HG03196 (cell line): ENCODE results near the gene ADGRV1.
"Not testable (repeated sequence)": the region's sequence is repeated elsewhere in the genome, so short reads cannot be mapped to it uniquely, and the experiment has no call there.

Source experiments
- ATAC-seq: cut with Tn5 transposase; IDR thresholded peaks from one replicate; pipeline ENCODE4 v1.9.1; 2021; ENCODE audit not compliant: unreplicated experiment

Gene ADGRV1

DNA sequence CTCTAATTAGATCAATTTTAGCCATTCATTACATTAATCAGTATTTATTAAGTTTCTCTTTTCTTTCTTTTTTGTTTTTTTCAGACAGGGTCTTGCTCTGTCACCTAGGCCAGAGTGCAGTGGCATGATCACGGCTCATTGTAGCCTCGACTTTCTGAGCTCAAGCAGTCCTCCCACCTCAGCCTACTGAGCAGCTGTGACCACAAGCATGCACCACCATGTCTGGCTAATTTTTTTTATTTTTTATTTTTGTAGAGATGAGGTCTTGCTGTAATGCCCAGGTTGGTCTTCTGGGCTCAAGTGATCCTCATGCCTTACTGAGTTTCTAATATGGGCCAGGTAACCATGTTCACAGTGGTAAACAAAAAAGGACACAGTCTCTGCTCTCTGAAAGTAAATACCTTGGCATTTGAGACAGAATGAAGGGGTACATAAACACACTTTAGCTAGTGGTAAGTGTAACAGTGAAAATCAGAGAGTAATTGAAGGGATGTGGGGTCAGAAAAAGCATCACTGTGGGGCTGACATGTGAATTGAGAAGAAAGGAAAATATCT is 336.3 kb downstream of the ADGRV1 start:
- no peak for ATAC-seq

DNA sequence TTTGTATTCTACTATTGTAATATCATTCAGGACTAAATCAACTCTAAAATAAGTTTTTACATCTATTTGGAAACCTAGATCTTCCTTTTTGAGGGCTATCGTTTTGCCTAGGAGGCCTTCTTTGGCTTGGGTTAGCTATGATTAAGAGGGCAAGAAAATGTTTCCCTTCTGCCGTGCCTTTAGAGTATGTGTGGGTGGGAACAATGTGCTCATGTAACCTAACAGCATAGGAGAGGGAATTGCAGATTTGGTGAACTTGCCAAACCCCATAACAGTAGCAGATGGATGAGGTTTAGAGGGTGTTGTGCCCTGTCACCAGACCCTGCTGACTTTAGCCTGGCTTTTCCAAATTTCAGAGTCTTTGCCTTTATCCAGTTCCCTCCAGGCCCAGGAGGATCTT is 339.0 kb downstream of the ADGRV1 start:
- no peak for ATAC-seq

DNA sequence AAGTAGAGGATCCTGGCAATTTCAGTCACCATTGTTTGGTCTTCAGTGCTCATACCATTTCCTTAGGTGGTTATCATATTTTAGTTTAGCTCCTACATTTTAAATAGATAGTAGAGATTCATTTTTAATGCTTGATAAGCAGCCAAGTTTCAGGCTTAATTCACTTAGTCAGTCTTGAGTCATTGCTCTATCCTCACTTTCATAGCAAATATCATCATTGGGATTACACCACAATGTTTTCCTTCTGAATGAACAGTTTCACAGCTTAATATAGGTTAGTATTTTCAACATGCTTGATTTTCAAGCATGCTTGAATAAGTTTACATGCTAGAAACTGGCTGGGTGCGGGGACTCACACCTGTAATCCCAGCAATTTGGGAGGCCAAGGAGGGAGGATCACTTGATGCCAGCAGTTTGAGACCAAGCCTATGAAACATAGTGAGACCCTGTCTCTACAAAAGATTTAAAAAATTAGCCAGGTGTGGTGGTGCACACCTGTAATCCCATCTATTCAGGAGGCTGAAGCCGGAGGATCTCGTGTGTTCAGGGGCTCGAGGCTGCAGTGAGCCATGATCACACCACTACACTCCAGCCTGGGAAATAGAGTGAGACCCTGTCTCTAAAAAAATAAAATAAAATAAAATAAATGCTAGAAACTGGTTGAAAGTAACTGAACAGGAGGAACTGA is 339.9 kb downstream of the ADGRV1 start:
- no peak for ATAC-seq

DNA sequence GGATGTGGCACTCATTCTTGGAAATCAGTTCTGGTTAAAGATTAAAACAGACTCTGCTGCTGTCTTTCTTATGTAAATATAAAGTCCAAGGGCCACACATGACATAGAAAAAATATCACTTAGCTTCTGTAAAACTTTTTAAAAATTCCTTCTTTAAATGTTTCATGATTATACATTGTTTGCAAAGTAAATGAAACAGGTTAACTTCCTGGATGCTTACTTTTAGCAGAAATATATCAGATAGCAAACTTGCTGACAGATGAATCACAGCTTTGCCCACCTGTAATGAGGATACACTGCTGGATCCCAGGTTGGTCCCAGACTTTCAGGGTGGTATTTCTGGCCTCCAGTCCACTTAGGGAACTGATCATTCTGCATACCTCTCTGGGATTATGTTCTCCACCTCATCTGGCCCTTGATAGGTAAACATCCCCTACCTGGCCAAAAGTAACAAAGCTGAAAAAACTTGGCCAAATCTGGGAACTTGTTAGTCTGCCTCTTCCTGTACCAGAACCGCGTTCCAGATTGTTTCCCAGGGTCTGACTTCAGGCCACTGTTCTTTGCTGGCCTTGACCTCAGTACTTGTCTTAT is 340.5 kb downstream of the ADGRV1 start:
- ATAC-seq, result no peak

DNA sequence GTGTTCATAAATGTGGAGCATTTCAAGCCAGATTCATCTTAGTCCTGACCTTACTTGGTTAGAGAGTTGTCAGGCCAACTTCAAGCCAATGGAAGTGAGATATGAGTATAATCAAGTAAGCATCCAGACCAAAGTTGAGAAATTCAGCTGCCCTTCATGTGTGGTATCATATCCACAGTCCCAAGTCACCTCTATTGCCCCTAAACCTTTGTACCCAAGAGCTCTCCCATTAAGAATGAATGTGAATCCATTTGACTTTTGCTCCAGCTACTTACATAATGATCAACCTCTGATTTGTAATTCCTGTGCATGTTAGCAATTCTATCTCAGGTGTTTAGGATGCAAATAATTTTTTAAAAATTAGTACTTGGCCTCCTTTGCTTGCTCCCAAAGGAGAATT is 342.7 kb downstream of the ADGRV1 start:
- no peak for ATAC-seq

DNA sequence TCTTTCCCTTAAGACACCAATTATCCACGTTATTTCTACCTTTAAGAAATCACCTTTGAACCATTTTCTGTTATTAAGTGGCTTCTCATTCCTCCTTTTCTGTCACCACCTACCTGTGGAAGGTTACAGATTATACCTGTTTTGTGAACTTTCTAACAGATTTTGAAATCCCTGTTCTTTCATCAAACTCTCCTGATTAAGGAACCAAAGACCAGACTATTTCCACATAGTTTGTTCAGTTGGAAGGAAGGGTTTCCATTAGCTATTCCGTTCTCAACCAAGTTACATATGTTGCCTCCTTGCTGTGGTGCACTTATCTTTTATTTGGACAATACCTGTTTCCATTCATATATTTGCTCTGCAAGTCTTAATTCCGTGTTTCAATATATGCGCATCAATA is 343.6 kb downstream of the ADGRV1 start:
- no peak for ATAC-seq

DNA sequence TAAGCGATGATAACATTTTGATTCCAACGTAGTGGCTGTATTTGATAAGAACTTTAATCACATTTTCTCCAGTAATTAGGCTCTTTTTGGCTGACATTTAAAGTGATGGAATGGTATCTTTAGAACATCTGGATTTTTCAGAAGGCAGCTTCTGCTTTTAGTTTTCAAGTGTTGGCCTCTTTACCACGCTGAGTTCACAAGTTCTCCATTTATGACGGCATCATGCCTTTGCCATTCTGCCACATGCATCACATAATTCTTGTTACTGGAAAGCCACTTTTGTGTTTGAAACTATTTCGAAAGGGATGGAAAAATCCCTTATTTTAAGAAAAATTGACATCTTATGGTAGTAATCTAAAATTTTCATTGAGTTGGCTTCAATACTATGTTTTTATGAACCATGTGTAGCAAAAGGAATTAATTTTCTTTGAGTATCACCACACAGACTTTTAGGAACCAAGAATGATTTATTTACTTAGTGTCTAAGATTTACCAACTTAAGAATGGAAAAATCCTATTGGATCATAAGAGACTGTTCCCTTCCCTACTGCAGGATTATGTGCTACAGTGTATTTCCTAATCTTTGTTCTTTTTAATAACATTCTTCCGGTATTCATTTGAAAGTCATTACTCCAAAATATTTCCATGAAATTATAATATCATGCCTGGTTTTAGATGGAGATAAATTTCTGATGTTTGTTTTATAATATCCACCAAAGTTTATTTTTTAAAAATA is 344.2 kb downstream of the ADGRV1 start:
- no peak for ATAC-seq

DNA sequence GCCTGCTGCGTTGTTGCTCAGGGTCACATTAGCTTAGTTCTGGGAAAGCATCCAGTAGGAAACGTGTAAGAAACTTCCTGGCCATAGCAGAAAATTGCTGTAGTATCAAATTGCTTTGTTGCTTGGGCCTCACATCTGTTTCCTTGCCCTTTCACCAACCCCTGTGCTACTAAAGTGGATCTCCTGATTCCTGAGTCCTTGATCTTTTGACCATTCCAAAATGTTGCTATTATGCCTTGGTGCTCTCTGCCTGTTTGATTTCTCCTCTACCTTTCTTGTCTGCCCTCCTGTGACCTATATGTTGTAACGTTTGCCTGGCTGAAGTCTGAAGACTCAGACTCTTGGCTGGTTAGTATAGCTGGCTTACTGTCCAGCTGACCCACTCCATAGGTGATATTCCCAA is 350.5 kb downstream of the ADGRV1 start:
- no peak for ATAC-seq

DNA sequence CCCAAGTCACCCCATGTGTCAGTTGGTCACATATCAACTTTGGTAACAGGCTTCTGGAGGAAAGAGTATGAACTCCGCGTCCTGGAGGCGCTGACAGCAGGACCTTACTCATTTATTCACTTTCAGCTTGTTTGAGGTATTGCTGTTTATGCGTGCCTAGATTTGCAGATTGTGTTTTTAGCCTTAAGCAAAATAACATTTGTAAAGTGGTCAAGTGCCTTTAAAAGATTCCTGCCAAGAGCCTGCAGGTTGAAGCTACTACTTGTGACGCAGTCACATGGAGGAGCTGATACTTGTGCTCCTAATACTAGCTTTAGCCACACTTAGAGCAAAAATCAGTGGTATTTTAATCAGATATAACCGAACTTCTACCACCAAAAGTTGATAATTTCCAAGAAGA is 351.3 kb downstream of the ADGRV1 start:
- no peak for ATAC-seq

DNA sequence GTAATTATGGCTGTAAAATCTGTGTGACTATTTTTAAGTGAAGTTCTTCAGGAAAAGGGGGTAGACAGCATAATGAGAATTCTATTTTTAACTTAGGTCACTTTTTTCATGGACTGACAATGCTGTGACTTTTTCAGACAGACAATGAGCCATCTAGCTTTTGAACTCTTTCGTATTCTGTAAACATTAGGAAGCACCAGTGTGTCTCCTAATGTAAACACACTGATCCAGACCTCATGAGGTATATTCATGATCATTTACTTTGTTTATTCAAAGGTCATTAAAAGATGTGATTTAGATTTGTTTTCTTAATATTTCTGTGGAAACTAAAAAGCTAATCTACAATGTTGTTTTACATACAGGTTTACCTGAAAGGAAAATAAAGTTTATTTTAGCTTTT is 352.6 kb downstream of the ADGRV1 start:
- ATAC-seq, result no peak

DNA sequence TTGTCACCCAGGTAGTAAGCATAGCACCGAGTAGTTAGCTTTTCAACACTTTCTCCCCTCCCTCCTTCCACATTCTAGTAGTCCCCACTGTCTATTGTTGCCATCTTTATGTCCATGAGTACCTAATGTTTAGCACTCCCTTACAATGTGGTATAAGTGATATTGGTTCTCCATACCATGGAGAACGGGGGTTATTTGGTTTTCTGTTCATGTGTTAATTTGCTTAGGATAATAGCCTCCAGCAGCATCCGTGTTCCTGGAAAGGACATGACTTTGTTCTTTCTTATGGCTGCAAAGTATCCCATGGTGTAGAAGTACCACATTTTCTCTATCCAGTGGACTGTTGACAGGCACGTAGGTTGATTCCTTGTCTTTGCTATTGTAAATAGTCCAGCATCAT is 353.9 kb downstream of the ADGRV1 start:
- no peak for ATAC-seq

DNA sequence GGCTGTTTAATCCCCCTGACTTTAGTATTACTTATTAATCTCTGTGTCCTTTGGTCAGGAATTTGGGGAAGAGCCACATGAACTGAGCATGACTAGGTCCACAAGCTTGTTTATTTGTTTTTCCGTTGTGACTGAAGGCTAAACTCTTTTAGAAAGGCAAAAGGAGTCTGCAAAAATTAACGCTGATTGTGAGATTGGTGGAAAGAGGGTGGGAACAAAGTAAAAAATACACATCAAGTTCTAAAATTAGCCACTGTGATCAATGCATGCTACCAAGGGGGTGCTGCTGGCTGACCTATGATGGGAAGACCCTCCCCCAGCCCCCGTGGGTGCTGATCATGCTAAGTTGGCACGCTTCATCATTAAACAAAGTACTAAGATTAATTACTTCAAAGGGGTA is 356.8 kb downstream of the ADGRV1 start:
- no peak for ATAC-seq

DNA sequence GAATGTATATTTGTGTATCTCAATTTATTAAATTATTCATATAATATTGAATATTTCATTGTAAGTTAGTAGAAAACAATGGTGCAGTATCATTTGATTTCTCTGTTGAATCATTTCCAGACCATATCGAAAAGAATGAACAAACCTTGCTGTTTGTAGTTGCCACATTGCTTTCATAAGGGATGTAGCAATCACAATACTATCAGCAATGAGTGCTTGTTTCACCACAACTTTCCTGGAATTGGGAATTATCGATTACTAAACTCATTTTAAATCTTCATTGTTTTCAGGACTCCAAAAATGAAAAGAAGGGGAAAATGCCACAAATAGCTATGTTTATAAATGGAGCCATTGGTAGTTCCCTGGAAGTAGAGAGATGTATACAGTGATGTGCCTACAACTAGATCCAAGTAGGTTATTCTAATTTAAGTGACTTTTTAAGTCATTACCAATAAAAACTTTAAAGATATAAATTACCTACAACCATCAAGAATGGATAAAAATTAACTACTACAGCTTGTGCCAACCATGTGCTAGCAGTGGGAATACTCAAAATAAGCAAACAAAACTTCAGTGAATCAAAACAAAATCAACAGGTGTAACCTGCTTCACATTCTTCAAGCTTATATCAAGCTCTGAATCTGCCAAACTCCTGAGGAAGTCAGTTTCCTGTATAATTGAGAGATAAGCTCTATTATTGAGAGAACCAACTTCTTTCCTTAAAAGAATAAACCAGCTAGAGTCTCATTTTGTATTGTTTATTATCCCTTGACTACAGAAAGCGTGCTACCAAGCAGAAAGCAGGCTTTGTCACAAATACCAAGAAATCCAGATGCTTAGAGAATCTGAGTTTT is 358.6 kb downstream of the ADGRV1 start:
- ATAC-seq, result no peak

DNA sequence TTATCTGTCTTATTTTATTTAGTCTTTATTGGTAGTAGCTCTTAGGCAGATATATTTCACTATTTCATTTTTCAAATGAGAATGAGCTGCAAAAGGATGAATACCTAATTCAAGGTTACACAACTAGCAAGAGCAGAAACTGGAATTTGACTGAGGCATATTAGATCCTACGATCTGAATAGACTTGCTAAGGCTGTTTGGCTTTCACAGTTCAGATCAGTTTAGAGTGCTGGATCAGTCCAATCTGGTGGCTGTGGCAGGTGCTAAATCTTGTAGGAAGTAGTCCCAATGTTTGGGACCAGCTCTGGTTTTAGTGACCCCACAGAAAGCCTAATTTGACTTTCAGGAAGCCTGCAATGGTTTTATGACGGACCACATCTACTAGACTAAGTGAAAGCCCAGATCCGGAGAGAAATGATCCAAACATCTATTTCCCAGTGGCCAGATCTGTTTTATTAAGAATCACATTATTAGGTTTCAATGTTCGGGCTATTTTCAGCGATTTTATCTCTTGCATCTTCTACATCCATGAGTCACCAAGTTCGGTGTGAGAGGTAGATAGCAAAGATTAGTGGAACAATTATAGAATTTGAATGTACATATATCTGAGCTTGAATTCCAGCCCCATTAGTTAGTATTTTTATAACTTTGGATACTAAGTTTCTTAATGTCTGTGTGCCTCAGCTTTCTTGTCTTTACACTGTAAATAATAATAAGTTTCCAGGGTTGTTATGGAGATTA is 359.5 kb downstream of the ADGRV1 start:
- no peak for ATAC-seq

DNA sequence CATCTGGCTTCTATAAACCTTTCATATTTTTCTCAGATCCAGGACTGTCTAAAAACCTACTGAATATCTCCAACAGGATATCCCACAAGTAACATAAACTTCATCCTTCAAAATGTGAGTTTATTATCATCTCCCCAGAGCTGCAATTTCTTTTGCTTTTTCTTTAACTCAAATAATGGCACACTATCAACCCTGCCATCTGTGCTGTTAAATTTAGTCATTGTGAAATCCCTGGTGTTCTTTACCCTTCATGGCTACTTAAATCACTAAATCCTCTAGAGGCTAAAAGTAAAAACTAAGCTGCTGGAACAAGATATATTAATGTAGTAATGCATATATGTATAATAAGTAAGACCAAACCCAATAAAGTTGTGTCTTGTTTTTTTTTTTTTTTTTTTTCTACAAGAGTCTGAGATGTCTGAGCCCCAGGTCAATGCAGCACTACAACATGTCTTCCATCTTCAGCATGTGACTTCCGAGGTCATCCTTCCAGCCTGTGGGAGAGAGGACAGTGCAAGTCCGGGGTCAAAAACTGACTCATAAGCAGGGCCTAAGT is 362.9 kb downstream of the ADGRV1 start:
- no peak for ATAC-seq

DNA sequence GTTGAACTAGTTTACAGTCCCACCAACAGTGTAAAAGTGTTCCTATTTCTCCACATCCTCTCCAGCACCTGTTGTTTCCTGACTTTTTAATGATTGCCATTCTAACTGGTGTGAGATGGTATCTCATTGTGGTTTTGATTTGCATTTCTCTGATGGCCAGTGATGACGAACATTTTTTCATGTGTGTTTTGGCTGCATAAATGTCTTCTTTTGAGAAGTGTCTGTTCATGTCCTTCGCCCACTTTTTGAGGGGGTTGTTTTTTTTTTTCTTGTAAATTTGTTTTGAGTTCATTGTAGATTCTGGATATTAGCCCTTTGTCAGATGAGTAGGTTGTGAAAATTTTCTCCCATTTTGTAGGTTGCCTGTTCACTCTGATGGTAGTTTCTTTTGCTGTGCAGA is 365.6 kb downstream of the ADGRV1 start:
- ATAC-seq, result not testable (repeated sequence)

DNA sequence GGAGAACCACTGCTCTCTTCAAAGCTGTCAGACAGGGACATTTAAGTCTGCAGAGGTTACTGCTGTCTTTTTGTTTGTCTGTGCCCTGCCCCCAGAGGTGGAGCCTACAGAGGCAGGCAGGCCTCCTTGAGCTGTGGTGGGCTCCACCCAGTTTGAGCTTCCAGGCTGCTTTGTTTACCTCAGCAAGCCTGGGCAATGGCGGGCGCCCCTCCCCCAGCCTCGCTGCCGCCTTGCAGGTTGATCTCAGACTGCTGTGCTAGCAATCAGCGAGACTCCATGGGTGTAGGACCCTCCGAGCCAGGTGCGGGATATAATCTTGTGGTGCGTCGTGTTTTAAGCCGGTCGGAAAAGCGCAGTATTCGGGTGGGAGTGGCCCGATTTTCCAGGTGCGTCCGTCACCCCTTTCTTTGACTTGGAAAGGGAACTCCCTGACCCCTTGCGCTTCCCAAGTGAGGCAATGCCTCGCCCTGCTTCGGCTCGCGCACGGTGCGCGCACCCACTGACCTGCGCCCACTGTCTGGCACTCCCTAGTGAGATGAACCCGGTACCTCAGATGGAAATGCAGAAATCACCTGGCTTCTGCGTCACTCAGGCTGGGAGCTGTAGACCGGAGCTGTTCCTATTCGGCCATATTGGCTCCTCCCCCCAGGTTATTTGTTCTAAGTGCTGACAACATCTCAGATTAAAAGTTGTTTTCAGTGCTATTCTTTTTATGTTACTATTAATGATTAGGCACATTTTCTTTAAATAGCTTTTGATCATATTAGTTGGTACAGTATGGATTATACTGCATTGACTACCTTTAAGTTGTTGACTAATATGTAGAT is 370.6 kb downstream of the ADGRV1 start:
- not testable (repeated sequence) for ATAC-seq

DNA sequence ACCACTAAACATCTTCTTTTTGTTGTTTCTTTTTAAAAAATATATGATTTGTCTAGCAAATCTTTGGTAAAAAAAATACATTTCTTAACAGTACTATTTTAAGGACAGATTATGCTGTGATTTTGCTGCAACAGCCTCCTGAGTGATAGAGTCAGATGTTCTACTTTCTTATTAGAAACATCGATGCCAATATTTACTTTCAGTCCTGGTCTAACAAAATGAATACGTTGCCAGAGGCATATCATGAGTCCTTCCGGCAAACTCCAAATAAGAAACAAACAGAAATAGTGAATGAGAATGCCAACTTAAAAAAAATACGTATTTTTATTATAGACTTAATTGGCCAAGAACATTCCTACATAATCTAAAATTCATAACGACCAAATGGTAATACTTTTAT is 371.5 kb downstream of the ADGRV1 start:
- no peak for ATAC-seq

DNA sequence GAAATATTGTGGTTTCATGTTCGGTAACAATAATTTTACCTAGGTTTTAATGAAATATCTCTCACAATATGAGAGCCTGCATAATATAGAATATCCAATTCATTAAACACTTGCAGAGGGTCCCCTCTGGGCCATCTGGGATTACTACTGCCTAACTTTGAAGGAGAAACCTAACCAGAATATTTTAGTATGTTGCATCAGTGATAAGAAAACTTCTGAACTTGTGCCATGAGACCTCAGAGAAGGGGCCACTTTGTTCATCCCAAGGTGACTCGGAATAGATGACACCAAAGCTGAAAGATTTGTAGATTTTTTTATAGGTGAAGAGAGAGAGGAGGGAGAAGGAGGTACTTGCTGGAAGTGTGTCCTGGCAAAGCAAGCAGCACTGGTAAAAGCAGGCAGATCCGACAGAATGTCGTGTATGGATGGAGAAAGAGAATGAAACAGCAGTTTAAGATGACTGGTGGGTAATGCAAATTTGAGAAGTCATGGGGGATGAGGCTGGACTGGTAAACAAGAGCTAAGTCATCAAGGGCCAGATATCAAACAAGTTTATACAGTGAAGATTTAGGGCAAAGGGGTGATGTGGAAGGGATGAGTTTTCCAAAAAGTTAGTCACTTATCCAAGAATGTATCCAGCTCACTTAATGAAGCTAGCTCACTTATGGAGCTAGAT is 372.3 kb downstream of the ADGRV1 start:
- no peak for ATAC-seq
